ENCODE measurements around the gene SLC22A1. TPM values are rescaled to one million over a fixed set of nuclear protein-coding genes. Genes with fewer than 3 reads are reported as not detected.
A peak's percentile ranks its signal among the peaks of the same experiment; 100 is the strongest.

The SLC22A1 gene
- polyA plus RNA-seq, 1 of the 3 experiments (the other 2 are of a cell fraction), result 0.20 TPM

DNA sequence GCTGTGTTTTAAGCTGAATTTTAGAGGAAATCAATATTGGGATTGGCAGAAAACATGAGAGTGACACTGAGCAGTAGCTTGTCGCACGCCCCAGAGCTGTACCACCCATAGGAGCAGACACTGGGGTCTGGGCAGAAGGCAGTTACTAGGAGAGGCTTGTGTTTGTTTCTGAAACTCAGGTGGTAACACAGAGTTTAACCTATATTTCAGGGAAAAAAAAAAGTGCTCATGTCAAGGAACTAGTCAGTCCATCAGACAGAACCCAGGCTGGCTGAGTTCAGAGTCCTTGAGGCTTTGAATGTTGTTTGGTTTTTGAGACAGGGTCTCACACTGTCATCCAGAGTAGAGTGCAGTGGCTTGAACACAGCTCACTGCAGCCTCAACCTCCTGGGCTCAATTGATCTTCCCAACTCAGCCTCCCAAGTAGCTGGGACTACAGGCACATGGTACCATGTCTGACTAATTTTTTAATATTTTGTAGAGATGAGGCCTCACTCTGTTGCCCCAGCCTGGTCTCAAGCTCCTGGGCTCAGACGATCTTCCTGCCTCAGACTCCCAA, 6.6 kb downstream of the SLC22A1 start:
- no peak overlapping the region for H3K27ac ChIP-seq (ENCODE audit: low read depth in 2 of 2, low read length in 1 of 2)
- no peak overlapping the region for H3K9ac ChIP-seq
- H2AFZ ChIP-seq (ENCODE audit: low read depth), result no peak overlapping the region
- no peaks in the 10 kb centered on the region for H3K9me3 ChIP-seq
- H3K79me2 ChIP-seq (ENCODE audit: insufficient read depth), result no peaks in the 10 kb centered on the region
- no peaks in the 10 kb centered on the region for H3K27me3 ChIP-seq (ENCODE audit: insufficient read depth)
- no peaks in the 10 kb centered on the region for H3K9me2 ChIP-seq
- POLR2A ChIA-PET, result no interaction called here
- no peak overlapping the region for H3K4me2 ChIP-seq
- H3K4me1 ChIP-seq (ENCODE audit: control insufficient read depth in 1 of 2, insufficient read depth in 2 of 2, low read depth in 1 of 2, low read length in 1 of 2), result no peaks in the 10 kb centered on the region; a peak in 1 of 4 replicates
- WGBS (ENCODE audit: low lambda C conversion rate), result 80% methylated on average over 3 of the region's 3 CpGs
- TF ChIP-seq CHD2 (IDR thresholded peaks at IDR 0.05; ENCODE audit: low read length, partially characterized antibody) (no peak), EP300 (IDR thresholded peaks at IDR 0.05; ENCODE audit: borderline replicate concordance in 1 of 2, low read depth in 1 of 2, low read length in 1 of 2) (no peak), NFIC (IDR thresholded peaks at IDR 0.05; ENCODE audit: borderline replicate concordance) (no peak), RFX5 (IDR thresholded peaks at IDR 0.05; ENCODE audit: low read length) (no peak)
- TF ChIP-seq, protein P1, sequence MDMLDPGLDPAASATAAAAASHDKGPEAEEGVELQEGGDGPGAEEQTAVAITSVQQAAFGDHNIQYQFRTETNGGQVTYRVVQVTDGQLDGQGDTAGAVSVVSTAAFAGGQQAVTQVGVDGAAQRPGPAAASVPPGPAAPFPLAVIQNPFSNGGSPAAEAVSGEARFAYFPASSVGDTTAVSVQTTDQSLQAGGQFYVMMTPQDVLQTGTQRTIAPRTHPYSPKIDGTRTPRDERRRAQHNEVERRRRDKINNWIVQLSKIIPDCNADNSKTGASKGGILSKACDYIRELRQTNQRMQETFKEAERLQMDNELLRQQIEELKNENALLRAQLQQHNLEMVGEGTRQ (IDR thresholded peaks at IDR 0.05; ENCODE audit: borderline replicate concordance, low read depth, low read length), result no peak
- CTCF ChIA-PET, result interaction anchor here (1.7 kb wide), 1 partner anchor 10 kb away, joined by 8 read pairs; no protein-coding TSS in a partner anchor
- H3F3A ChIP-seq (replicated peaks; ENCODE audit: insufficient read depth), result no peaks in the 10 kb centered on the region
- DNase-seq, result no peak
- H3K36me3 ChIP-seq (replicated peaks in 1 of 2; ENCODE audit: control insufficient read depth in 1 of 2, insufficient read depth in 2 of 2, low read length in 1 of 2), result no peaks in the 10 kb centered on the region
- no peaks in the 10 kb centered on the region for H4K20me1 ChIP-seq (ENCODE audit: insufficient read depth)
- H3K4me3 ChIP-seq (ENCODE audit: low read depth in 2 of 2, low read length in 1 of 2), result no peak overlapping the region

DNA sequence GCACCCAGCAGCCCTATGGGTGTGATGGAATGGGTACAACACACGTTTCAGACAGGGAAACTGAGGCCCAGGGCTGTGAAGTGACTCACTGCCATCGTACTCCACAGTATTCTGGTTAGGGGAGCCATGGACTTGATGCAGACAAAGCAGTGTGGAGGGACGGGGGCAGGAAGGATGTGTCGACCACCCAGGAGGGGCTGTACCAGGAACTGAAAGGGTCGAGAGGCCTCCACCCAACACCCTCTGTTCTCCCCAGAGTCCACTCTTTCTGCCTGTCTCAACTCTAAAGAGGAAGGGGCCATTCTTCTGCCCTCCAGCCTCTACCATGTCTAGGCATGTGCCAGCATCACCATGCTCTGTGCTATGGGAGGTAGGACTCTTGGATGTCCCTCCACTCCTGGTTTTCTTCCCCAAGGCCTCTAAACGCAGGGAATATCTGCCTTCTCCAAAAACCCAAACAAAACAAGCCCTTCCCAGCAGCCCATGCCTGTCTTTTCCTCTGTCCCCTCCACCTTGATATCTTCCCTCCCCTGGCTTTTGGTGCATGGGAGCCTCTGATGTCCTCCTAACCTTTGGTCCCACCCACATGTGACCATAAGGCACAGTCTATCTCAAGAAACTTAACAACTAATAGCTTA, 7.4 kb downstream of the SLC22A1 start:
- H3K9ac ChIP-seq, result no peak overlapping the region
- WGBS (ENCODE audit: low lambda C conversion rate), result 52% methylated on average over 6 of the region's 6 CpGs
- no peaks in the 10 kb centered on the region; a peak in 1 of 4 replicates for H3K4me1 ChIP-seq (ENCODE audit: control insufficient read depth in 1 of 2, insufficient read depth in 2 of 2, low read depth in 1 of 2, low read length in 1 of 2)
- no peaks in the 10 kb centered on the region for H3K27me3 ChIP-seq (ENCODE audit: insufficient read depth)
- H3K4me2 ChIP-seq, result no peak overlapping the region
- H3K36me3 ChIP-seq (replicated peaks in 1 of 2; ENCODE audit: control insufficient read depth in 1 of 2, insufficient read depth in 2 of 2, low read length in 1 of 2), result no peaks in the 10 kb centered on the region
- H4K20me1 ChIP-seq (ENCODE audit: insufficient read depth), result no peaks in the 10 kb centered on the region
- no peaks in the 10 kb centered on the region for H3K9me3 ChIP-seq
- no peaks in the 10 kb centered on the region for H3K79me2 ChIP-seq (ENCODE audit: insufficient read depth)
- H3K9me2 ChIP-seq, result no peaks in the 10 kb centered on the region
- ChIA-PET POLR2A (no interaction called here), CTCF (interaction anchor here (1.7 kb wide), 1 partner anchor 10 kb away, joined by 8 read pairs; no protein-coding TSS in a partner anchor)
- DNase-seq, result peak; percentile 4
- H3K27ac ChIP-seq (ENCODE audit: low read depth in 2 of 2, low read length in 1 of 2), result no peak overlapping the region
- H3K4me3 ChIP-seq (ENCODE audit: low read depth in 2 of 2, low read length in 1 of 2), result no peak overlapping the region
- H3F3A ChIP-seq (replicated peaks; ENCODE audit: insufficient read depth), result no peaks in the 10 kb centered on the region
- no peak overlapping the region for H2AFZ ChIP-seq (ENCODE audit: low read depth)
- TF ChIP-seq POLR2AphosphoS5 (IDR thresholded peaks at IDR 0.05; ENCODE audit: low read depth, low read length) (no peak), FOXM1 (IDR thresholded peaks at IDR 0.05; ENCODE audit: low read depth) (no peak)

DNA sequence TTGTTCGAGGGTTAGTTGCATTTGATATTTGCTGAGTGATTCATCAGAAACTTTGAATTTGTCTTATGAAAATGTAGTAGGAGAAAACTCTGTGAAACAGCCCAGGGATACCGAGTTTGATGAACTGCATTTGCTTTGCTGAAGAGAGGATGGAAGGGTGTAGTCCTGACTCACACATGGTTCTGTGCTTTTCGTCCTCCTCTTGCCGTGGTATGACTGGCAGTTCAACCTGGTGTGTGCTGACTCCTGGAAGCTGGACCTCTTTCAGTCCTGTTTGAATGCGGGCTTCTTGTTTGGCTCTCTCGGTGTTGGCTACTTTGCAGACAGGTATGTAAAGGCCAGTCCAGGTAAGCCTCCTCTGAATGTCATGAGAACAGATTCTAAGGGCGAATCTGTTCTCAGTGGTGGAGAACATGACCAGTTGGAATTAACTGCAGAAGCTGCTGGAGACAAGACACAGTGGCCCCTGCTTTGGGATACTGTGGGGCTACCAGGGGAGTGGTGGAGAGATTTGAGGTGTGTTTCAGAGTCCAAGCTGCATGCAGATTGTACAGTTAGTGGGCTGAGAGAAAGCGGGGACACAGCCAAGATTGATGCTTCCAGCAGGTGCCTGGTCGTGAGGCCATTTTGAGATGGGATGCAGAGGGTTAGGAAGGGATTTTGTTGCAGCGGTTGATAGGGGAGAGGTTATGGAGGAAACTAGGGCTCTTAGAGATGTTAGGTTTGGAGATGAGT, 8.4 kb downstream of the SLC22A1 start:
- CTCF ChIA-PET, result interaction anchor here (1.0 kb wide), 1 partner anchor 9 kb away, joined by 3 read pairs; no protein-coding TSS in a partner anchor
- Histone ChIP-seq H3K9ac (no peak overlapping the region), H3K9me3 (no peaks in the 10 kb centered on the region), H3K27ac (ENCODE audit: low read depth in 2 of 2, low read length in 1 of 2) (no peak overlapping the region), H3K4me2 (no peak overlapping the region), H3K36me3 (replicated peaks in 1 of 2; ENCODE audit: control insufficient read depth in 1 of 2, insufficient read depth in 2 of 2, low read length in 1 of 2) (no peaks in the 10 kb centered on the region), H3K79me2 (ENCODE audit: insufficient read depth) (no peaks in the 10 kb centered on the region), H3K4me1 (ENCODE audit: control insufficient read depth in 1 of 2, insufficient read depth in 2 of 2, low read depth in 1 of 2, low read length in 1 of 2) (no peaks in the 10 kb centered on the region; a peak in 1 of 4 replicates), H3K27me3 (ENCODE audit: insufficient read depth) (no peaks in the 10 kb centered on the region), H3K4me3 (ENCODE audit: low read depth in 2 of 2, low read length in 1 of 2) (no peak overlapping the region), H4K20me1 (ENCODE audit: insufficient read depth) (no peaks in the 10 kb centered on the region), H3K9me2 (no peaks in the 10 kb centered on the region), H2AFZ (ENCODE audit: low read depth) (no peak overlapping the region), H3F3A (replicated peaks; ENCODE audit: insufficient read depth) (no peaks in the 10 kb centered on the region)
- POLR2A ChIA-PET, result no interaction called here
- WGBS (ENCODE audit: low lambda C conversion rate), result 63% methylated on average over 9 of the region's 10 CpGs
- TF ChIP-seq FOSL2 (IDR thresholded peaks at IDR 0.05; ENCODE audit: borderline replicate concordance, low read depth), result no peak
- TF ChIP-seq TCF12 (IDR thresholded peaks at IDR 0.05), result no peak
- no peak for TF ChIP-seq SIN3A (IDR thresholded peaks at IDR 0.05; ENCODE audit: borderline replicate concordance, low read depth, low read length)
- TF ChIP-seq, protein P2, sequence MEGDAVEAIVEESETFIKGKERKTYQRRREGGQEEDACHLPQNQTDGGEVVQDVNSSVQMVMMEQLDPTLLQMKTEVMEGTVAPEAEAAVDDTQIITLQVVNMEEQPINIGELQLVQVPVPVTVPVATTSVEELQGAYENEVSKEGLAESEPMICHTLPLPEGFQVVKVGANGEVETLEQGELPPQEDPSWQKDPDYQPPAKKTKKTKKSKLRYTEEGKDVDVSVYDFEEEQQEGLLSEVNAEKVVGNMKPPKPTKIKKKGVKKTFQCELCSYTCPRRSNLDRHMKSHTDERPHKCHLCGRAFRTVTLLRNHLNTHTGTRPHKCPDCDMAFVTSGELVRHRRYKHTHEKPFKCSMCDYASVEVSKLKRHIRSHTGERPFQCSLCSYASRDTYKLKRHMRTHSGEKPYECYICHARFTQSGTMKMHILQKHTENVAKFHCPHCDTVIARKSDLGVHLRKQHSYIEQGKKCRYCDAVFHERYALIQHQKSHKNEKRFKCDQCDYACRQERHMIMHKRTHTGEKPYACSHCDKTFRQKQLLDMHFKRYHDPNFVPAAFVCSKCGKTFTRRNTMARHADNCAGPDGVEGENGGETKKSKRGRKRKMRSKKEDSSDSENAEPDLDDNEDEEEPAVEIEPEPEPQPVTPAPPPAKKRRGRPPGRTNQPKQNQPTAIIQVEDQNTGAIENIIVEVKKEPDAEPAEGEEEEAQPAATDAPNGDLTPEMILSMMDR (IDR thresholded peaks at IDR 0.05), result no peak
- TF ChIP-seq RFX5 (IDR thresholded peaks at IDR 0.05; ENCODE audit: low read length), result no peak
- no peak for TF ChIP-seq MEF2A (IDR thresholded peaks at IDR 0.05; ENCODE audit: borderline replicate concordance, low read depth)
- TF ChIP-seq FOXM1 (IDR thresholded peaks at IDR 0.05; ENCODE audit: low read depth), result no peak
- peak; percentile 3 for DNase-seq
